Mesenchymal stem cell (in vitro differentiated cells and primary cell): Measurements from ENCODE around the gene C1QA.

Source experiments
- DNase-seq: peaks from one replicate; pipeline ENCODE4 v3.0.0-alpha.2; 2013
- H2AFZ ChIP-seq: one replicate; pipeline ENCODE4 v1.6.1; 2013; ENCODE audit warnings: low read depth, mild to moderate bottlenecking, control low read depth, inconsistent platforms, low read length, moderate library complexity
- H2AK5ac ChIP-seq: 2 replicates; pipeline ENCODE4 v1.6.1; 2013; ENCODE audit warnings: low read length, moderate library complexity, mild to moderate bottlenecking, inconsistent platforms; ENCODE audit not compliant: severe bottlenecking
- H2BK120ac ChIP-seq: one replicate; pipeline ENCODE4 v1.6.1; 2013; ENCODE audit warnings: low read depth, mild to moderate bottlenecking, inconsistent platforms, low read length, moderate library complexity
- H2BK12ac ChIP-seq, 2 experiments: one replicate each; pipeline ENCODE4 v1.6.1; 2013; ENCODE audit warnings: inconsistent platforms in 2 of 2, low read length in 2 of 2, mild to moderate bottlenecking in 2 of 2, moderate library complexity in 2 of 2, control low read depth in 1 of 2
- H2BK15ac ChIP-seq: one replicate; pipeline ENCODE4 v1.6.1; 2013; ENCODE audit warnings: mild to moderate bottlenecking, low read depth, inconsistent platforms; ENCODE audit not compliant: poor library complexity, severe bottlenecking
- H2BK5ac ChIP-seq: 2 replicates; pipeline ENCODE4 v1.6.1; 2013; ENCODE audit warnings: low read depth, mild to moderate bottlenecking, low read length, control low read depth, inconsistent platforms; ENCODE audit not compliant: poor library complexity, severe bottlenecking
- H3K14ac ChIP-seq, 2 experiments: one replicate each; pipeline ENCODE4 v1.6.1; 2013; ENCODE audit warnings: inconsistent platforms in 2 of 2, low read length in 2 of 2, control low read depth in 1 of 2, mild to moderate bottlenecking in 1 of 2, moderate library complexity in 1 of 2
- H3K18ac ChIP-seq, 2 experiments: one replicate each; pipeline ENCODE4 v1.6.1; 2013; ENCODE audit warnings: inconsistent platforms in 2 of 2, low read length in 2 of 2, control low read depth in 1 of 2, low read depth in 1 of 2, mild to moderate bottlenecking in 1 of 2
- H3K23ac ChIP-seq, 2 experiments: one replicate each; pipeline ENCODE4 v1.6.1; 2013; ENCODE audit warnings: inconsistent platforms in 2 of 2, low read length in 2 of 2, mild to moderate bottlenecking in 2 of 2, moderate library complexity in 2 of 2, control low read depth in 1 of 2
- H3K27ac ChIP-seq: 2 replicates; pipeline ENCODE4 v1.5.1; 2013; ENCODE audit warnings: mild to moderate bottlenecking, moderate library complexity, low read length, control low read depth, inconsistent platforms; ENCODE audit not compliant: poor library complexity, severe bottlenecking
- H3K27me3 ChIP-seq, 2 experiments: 2 replicates each; pipeline versions ENCODE4 v1.6.1 to v1.7.0; 2013; ENCODE audit warnings: low read length in 2 of 2, mild to moderate bottlenecking in 2 of 2, moderate library complexity in 2 of 2, control low read depth in 1 of 2, inconsistent platforms in 1 of 2; ENCODE audit not compliant: control insufficient read depth in 1 of 2, insufficient read depth in 1 of 2
- H3K36me3 ChIP-seq, 2 experiments: 2 replicates each; pipeline versions ENCODE4 v1.6.1 to v1.7.0; 2013; ENCODE audit warnings: low read length in 2 of 2, control low read depth in 1 of 2, inconsistent platforms in 1 of 2, low read depth in 1 of 2, mild to moderate bottlenecking in 1 of 2; ENCODE audit not compliant: insufficient read depth in 2 of 2, control insufficient read depth in 1 of 2
- H3K4ac ChIP-seq, 2 experiments: one replicate each; pipeline ENCODE4 v1.6.1; 2013; ENCODE audit warnings: inconsistent platforms in 2 of 2, low read length in 2 of 2, mild to moderate bottlenecking in 2 of 2, moderate library complexity in 2 of 2, control low read depth in 1 of 2, low read depth in 1 of 2
- H3K4me1 ChIP-seq: 2 replicates; pipeline ENCODE4 v1.6.1; 2013; ENCODE audit warnings: low read depth, low read length, control low read depth; ENCODE audit not compliant: control insufficient read depth, insufficient read depth
- H3K4me2 ChIP-seq: 2 replicates; pipeline ENCODE4 v1.6.1; 2013; ENCODE audit warnings: low read length, mild to moderate bottlenecking, inconsistent platforms; ENCODE audit not compliant: poor library complexity, severe bottlenecking
- H3K4me3 ChIP-seq, 2 experiments: 2 replicates each; pipeline versions ENCODE4 v1.5.1 to v1.7.0; 2013; ENCODE audit warnings: low read length in 2 of 2, mild to moderate bottlenecking in 2 of 2, control low read depth in 1 of 2, low read depth in 1 of 2; ENCODE audit not compliant: insufficient read depth in 1 of 2
- H3K79me1 ChIP-seq: replicated peaks from 2 replicates; pipeline ENCODE4 v1.6.1; 2013; ENCODE audit warnings: mild to moderate bottlenecking, control low read depth, low read length, inconsistent platforms; ENCODE audit not compliant: poor library complexity, severe bottlenecking
- H3K9ac ChIP-seq: 2 replicates; pipeline ENCODE4 v1.7.0; 2013; ENCODE audit warnings: mild to moderate bottlenecking, low read length, moderate library complexity
- H3K9me3 ChIP-seq: 2 replicates; pipeline ENCODE4 v1.7.0; 2013; ENCODE audit warnings: mild to moderate bottlenecking, low read length; ENCODE audit not compliant: control insufficient read depth
- H4K8ac ChIP-seq: one replicate; pipeline ENCODE4 v1.6.1; 2013; ENCODE audit warnings: inconsistent platforms, mild to moderate bottlenecking, low read length, moderate library complexity
- H4K91ac ChIP-seq: one replicate; pipeline ENCODE4 v1.6.1; 2013; ENCODE audit warnings: mild to moderate bottlenecking, low read length, inconsistent platforms
- WGBS: methylation state at CpG from one replicate; pipeline ENCODE4 v1.1.7; 2013; ENCODE audit warnings: mixed read lengths; 5-methylcytosine and 5-hydroxymethylcytosine counted together

C1QA gene

DNA sequence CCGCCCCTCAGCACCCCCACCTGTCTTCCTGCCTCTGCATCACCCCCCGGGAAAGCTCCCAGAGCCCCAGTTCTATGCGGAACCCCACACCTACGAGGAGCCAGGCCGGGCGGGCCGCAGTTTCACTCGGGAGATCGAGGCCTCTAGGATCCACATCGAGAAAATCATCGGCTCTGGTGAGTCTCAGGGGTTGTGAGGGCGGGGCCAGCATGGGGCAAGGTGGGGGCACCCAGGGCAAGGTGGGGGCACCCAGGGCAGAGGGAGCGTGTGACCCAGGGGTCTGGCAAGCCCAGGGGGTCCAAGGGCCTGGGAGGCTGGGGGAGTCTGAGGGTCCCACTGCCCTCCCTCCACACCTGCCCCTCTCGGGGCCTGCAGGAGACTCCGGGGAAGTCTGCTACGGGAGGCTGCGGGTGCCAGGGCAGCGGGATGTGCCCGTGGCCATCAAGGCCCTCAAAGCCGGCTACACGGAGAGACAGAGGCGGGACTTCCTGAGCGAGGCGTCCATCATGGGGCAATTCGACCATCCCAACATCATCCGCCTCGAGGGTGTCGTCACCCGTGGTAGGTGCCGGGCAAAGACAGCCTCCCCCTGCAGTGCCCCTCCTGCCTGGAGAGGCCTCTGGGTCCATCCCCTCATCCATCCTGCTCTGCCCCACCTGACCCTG, 39.0 kb upstream of the C1QA start:
- Histone ChIP-seq H3K18ac (no peak overlapping the region), H2BK12ac (no peak overlapping the region), H3K4me1 (no peaks in the 10 kb centered on the region), H2BK120ac (no peak overlapping the region), H3K4me3 (no peak overlapping the region), H3K4me2 (no peak overlapping the region), H2BK15ac (no peak overlapping the region), H2AK5ac (no peak overlapping the region), H3K27ac (no peak overlapping the region), H3K9ac (no peak overlapping the region), H3K4ac (no peak overlapping the region), H3K27me3 (peaks cover 41 to 77% of the 10 kb centered on the region in 2 experiments), H3K36me3 (no peaks in the 10 kb centered on the region), H2AFZ (no peak overlapping the region), H4K91ac (no peak overlapping the region), H4K8ac (no peak overlapping the region), H3K23ac (no peak overlapping the region), H3K79me1 (no peaks in the 10 kb centered on the region), H3K9me3 (no peaks in the 10 kb centered on the region), H3K14ac (no peak overlapping the region), H2BK5ac (no peak overlapping the region)
- 84% methylated on average over 28 of the region's 30 CpGs for WGBS
- no peak for DNase-seq

DNA sequence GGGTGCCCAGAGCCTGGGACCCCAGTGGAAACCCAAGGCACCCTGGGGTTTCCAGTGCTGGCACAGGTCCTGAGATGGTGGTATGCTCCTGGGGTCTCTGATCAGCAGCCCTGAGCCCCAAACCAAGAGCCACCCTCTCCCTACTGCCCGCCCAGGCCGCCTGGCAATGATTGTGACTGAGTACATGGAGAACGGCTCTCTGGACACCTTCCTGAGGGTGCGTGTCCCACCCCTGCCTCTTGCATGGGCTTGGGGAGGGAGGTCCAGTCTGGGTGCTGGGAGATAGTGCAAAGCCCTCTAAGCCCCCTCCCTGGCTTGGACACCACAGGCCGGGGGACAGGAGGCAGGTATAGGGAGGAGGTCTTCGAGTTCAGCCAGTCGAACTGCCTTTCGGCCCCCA, 38.4 kb upstream of the C1QA start:
- peaks cover 36 to 77% of the 10 kb centered on the region in 2 experiments for H3K27me3 ChIP-seq
- H2AFZ ChIP-seq: no peak overlapping the region
- no peak overlapping the region for H3K4me3 ChIP-seq
- no peak overlapping the region for H3K23ac ChIP-seq
- H3K9me3 ChIP-seq: no peaks in the 10 kb centered on the region
- H3K36me3 ChIP-seq: no peaks in the 10 kb centered on the region
- no peak overlapping the region for H3K18ac ChIP-seq
- no peak overlapping the region for H2BK15ac ChIP-seq
- no peak overlapping the region for H3K9ac ChIP-seq
- H4K8ac ChIP-seq: no peak overlapping the region
- WGBS: 92% methylated on average over 8 of the region's 8 CpGs
- no peak overlapping the region for H2BK5ac ChIP-seq
- H3K4me1 ChIP-seq: no peaks in the 10 kb centered on the region
- no peak overlapping the region for H3K27ac ChIP-seq
- no peaks in the 10 kb centered on the region for H3K79me1 ChIP-seq
- no peak overlapping the region for H2AK5ac ChIP-seq
- DNase-seq: no peak
- H2BK120ac ChIP-seq: no peak overlapping the region
- H3K14ac ChIP-seq: no peak overlapping the region
- H3K4ac ChIP-seq: no peak overlapping the region
- H3K4me2 ChIP-seq: no peak overlapping the region
- no peak overlapping the region for H4K91ac ChIP-seq
- H2BK12ac ChIP-seq: no peak overlapping the region

DNA sequence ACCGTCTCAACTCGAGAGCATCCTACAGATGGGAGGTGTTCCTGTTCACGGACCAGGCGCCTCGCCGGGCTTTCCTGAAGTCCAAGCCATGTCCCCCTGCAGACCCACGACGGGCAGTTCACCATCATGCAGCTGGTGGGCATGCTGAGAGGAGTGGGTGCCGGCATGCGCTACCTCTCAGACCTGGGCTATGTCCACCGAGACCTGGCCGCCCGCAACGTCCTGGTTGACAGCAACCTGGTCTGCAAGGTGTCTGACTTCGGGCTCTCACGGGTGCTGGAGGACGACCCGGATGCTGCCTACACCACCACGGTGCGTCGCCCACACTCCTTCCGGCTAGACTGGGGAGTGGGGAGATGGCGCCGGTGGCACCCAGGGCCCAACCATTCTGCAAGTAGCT, 37.7 kb upstream of the C1QA start:
- no peaks in the 10 kb centered on the region for H3K9me3 ChIP-seq
- H4K8ac ChIP-seq: no peak overlapping the region
- no peak overlapping the region for H2AK5ac ChIP-seq
- no peak overlapping the region for H2BK15ac ChIP-seq
- no peak overlapping the region for H2BK12ac ChIP-seq
- H2BK5ac ChIP-seq: no peak overlapping the region
- WGBS: 86% methylated on average over 24 of the region's 24 CpGs
- H3K79me1 ChIP-seq: no peaks in the 10 kb centered on the region
- no peak overlapping the region for H3K14ac ChIP-seq
- H3K27ac ChIP-seq: no peak overlapping the region
- peaks cover 37 to 77% of the 10 kb centered on the region in 2 experiments for H3K27me3 ChIP-seq
- H4K91ac ChIP-seq: peak overlapping the region; percentile 35
- no peak overlapping the region for H3K18ac ChIP-seq
- H3K4me3 ChIP-seq: no peak overlapping the region
- H2AFZ ChIP-seq: no peak overlapping the region
- no peak overlapping the region for H2BK120ac ChIP-seq
- no peak overlapping the region for H3K4ac ChIP-seq
- H3K23ac ChIP-seq: no peak overlapping the region
- no peaks in the 10 kb centered on the region for H3K36me3 ChIP-seq
- DNase-seq: no peak
- H3K9ac ChIP-seq: no peak overlapping the region
- no peak overlapping the region for H3K4me2 ChIP-seq
- no peaks in the 10 kb centered on the region for H3K4me1 ChIP-seq

DNA sequence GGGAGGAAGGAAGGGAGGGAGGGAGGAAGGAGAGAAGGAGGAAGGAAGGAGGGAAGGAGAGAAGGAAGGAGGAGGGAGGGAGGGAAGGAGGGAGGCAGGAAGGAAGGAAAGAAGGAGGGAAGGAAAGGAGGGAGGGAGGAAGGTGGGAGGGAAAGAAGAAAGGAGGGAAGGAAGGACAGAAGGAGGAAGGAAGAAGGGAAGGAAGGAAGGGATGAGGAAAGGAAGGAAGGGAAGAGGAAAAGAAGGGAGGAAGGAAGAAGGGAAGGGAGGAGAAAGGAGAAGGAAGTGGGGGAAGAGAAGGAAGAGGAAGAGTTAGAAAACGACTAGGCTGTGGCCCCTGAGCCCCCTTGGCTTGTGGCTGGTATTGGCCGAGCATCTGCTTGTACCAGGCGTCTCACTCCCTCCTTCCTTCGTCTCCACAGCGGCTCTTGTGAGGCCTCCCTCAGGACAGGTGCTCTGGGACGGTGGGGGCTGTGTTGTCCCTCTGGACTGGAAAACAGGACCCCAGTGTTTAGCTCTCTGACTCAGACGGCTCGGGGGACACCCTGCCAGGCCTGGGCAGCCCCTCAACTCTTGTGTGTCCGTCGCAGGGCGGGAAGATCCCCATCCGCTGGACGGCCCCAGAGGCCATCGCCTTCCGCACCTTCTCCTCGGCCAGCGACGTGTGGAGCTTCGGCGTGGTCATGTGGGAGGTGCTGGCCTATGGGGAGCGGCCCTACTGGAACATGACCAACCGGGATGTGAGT, 36.2 kb upstream of the C1QA start:
- DNase-seq: no peak
- WGBS: 52% methylated on average over 22 of the region's 22 CpGs

More for the DNA sequence above, 36.2 kb upstream of the C1QA start:
- no peak overlapping the region for H3K4ac ChIP-seq
- H3K27me3 ChIP-seq: peaks cover 39 to 78% of the 10 kb centered on the region in 2 experiments
- H3K14ac ChIP-seq: no peak overlapping the region
- no peak overlapping the region for H3K4me2 ChIP-seq
- H3K18ac ChIP-seq: no peak overlapping the region
- H3K23ac ChIP-seq: no peak overlapping the region
- H3K4me1 ChIP-seq: no peaks in the 10 kb centered on the region
- no peak overlapping the region for H2AFZ ChIP-seq
- no peak overlapping the region for H2BK12ac ChIP-seq
- no peaks in the 10 kb centered on the region for H3K9me3 ChIP-seq
- no peak overlapping the region for H4K8ac ChIP-seq
- H2BK120ac ChIP-seq: no peak overlapping the region
- H3K27ac ChIP-seq: no peak overlapping the region
- no peak overlapping the region for H2BK5ac ChIP-seq
- no peak overlapping the region for H2BK15ac ChIP-seq
- H3K79me1 ChIP-seq: no peaks in the 10 kb centered on the region
- no peak overlapping the region for H3K4me3 ChIP-seq
- no peak overlapping the region for H3K9ac ChIP-seq
- no peaks in the 10 kb centered on the region for H3K36me3 ChIP-seq
- H2AK5ac ChIP-seq: no peak overlapping the region
- no peak overlapping the region for H4K91ac ChIP-seq
